Measurements from ENCODE around the gene SPRR5.

The SPRR5 gene

GRCh38 chr1:152946248-152946647, 758 bp upstream of the SPRR5 start:
- no peak for DNase-seq

- DNase-seq, result no peak
These were observed 4.7 kb downstream of the SPRR5 start for GRCh38 chr1:152951711-152952110.

- no peak for DNase-seq
These were observed 6.8 kb downstream of the SPRR5 start for GRCh38 chr1:152953761-152954160.

- DNase-seq, result no peak
These were observed 7.4 kb downstream of the SPRR5 start for GRCh38 chr1:152954436-152954835.

- DNase-seq, result no peak
These were observed 10.6 kb downstream of the SPRR5 start for GRCh38 chr1:152957561-152957960.

GRCh38 chr1:152959273-152959672, 12.3 kb downstream of the SPRR5 start:
- DNase-seq, result no peak

- DNase-seq, result no peak
These were observed 12.9 kb downstream of the SPRR5 start for GRCh38 chr1:152959801-152960451.

GRCh38 chr1:152960452-152961044, 13.5 kb downstream of the SPRR5 start:
- DNase-seq, result no peak

GRCh38 chr1:152961226-152961891, 14.4 kb downstream of the SPRR5 start:
- no peak for DNase-seq

- DNase-seq, result no peak
These were observed 15.9 kb downstream of the SPRR5 start for GRCh38 chr1:152962876-152963415.

- no peak for DNase-seq
These were observed 17.5 kb downstream of the SPRR5 start for GRCh38 chr1:152964536-152964935.

GRCh38 chr1:152965853-152966252, 18.8 kb downstream of the SPRR5 start:
- no peak for DNase-seq

- no peak for DNase-seq
These were observed 20.2 kb downstream of the SPRR5 start for GRCh38 chr1:152967201-152967600.

- no peak for DNase-seq
These were observed 21.2 kb downstream of the SPRR5 start for GRCh38 chr1:152968248-152968647.

- no peak for DNase-seq
These were observed 22.0 kb downstream of the SPRR5 start for GRCh38 chr1:152969036-152969435.

GRCh38 chr1:152970495-152970894, 23.5 kb downstream of the SPRR5 start, which contains the start of gene SPRR4:
SPRR4 (plus strand) TSS chr1:152970648; CDS start chr1:152971891, 1,243 bp downstream.
- no peak for DNase-seq

GRCh38 chr1:152972196-152972886, 25.3 kb downstream of the SPRR5 start:
- no peak for DNase-seq

GRCh38 chr1:152976688-152977087, 29.7 kb downstream of the SPRR5 start:
- DNase-seq, result no peak

GRCh38 chr1:152977614-152978013, 30.6 kb downstream of the SPRR5 start:
- DNase-seq, result no peak

- no peak for DNase-seq
These were observed 33.7 kb downstream of the SPRR5 start for GRCh38 chr1:152980676-152981075.

- no peak for DNase-seq
These were observed 34.3 kb downstream of the SPRR5 start for GRCh38 chr1:152981146-152981871.

- DNase-seq, result no peak
These were observed 35.1 kb downstream of the SPRR5 start for GRCh38 chr1:152982076-152982475.
